ENCODE data around the gene AVL9.

Gene AVL9

GRCh38 chr7:32524631-32525030 is 29.3 kb downstream of the AVL9 start:
- Histone ChIP-seq H3F3A (ENCODE audit: insufficient read depth) (no peaks in the 10 kb centered on the region), H3K79me2 (ENCODE audit: insufficient read depth, low read length) (peaks cover 82% of the 10 kb centered on the region), H3K4me3 (ENCODE audit: insufficient read depth, low read length, poor library complexity, severe bottlenecking) (no peak overlapping the region), H3K27ac (ENCODE audit: low read depth, low read length) (no peak overlapping the region), H3K9me3 (ENCODE audit: insufficient read depth, low read length) (peaks cover 25% of the 10 kb centered on the region; the same call in 1 of the 2 replicates), H3K9me2 (replicated peaks; ENCODE audit: insufficient read depth, low read length) (no peaks in the 10 kb centered on the region), H2AFZ (ENCODE audit: low read depth, low read length, severe bottlenecking) (no peak overlapping the region), H3K4me2 (ENCODE audit: low read depth, low read length, poor library complexity, severe bottlenecking) (no peak overlapping the region), H4K20me1 (ENCODE audit: low read depth, low read length) (0 out of 2 replicates have a peak, but pooled peaks cover 3% of the 10 kb centered on the region), H3K36me3 (ENCODE audit: low read length) (peaks cover 10% of the 10 kb centered on the region), H3K27me3 (ENCODE audit: low read length) (no peaks in the 10 kb centered on the region), H3K9ac (ENCODE audit: low read length) (no peak overlapping the region)
- no peak for TF ChIP-seq CTCF (IDR thresholded peaks at IDR 0.05; ENCODE audit: insufficient read depth, low read length, poor library complexity, severe bottlenecking)
- TF ChIP-seq EZH2phosphoT487 (conservative IDR thresholded peaks at IDR 0.05; ENCODE audit: low read length) = no peak

- Histone ChIP-seq H3K36me3 (ENCODE audit: low read length) (no peaks in the 10 kb centered on the region), H2AFZ (ENCODE audit: low read depth, low read length, severe bottlenecking) (no peak overlapping the region), H4K20me1 (ENCODE audit: low read depth, low read length) (0 out of 2 replicates have a peak, but pooled peaks cover 4% of the 10 kb centered on the region), H3K27me3 (ENCODE audit: low read length) (no peaks in the 10 kb centered on the region), H3K27ac (ENCODE audit: low read depth, low read length) (no peak overlapping the region), H3K4me2 (ENCODE audit: low read depth, low read length, poor library complexity, severe bottlenecking) (no peak overlapping the region), H3K9me3 (ENCODE audit: insufficient read depth, low read length) (peaks cover 13% of the 10 kb centered on the region; the same call in 1 of the 2 replicates), H3K4me3 (ENCODE audit: insufficient read depth, low read length, poor library complexity, severe bottlenecking) (no peak overlapping the region), H3K9ac (ENCODE audit: low read length) (no peak overlapping the region), H3K9me2 (replicated peaks; ENCODE audit: insufficient read depth, low read length) (no peaks in the 10 kb centered on the region), H3F3A (ENCODE audit: insufficient read depth) (no peaks in the 10 kb centered on the region), H3K79me2 (ENCODE audit: insufficient read depth, low read length) (peaks cover 75% of the 10 kb centered on the region)
- TF ChIP-seq EZH2phosphoT487 (conservative IDR thresholded peaks at IDR 0.05; ENCODE audit: low read length) (no peak), CTCF (IDR thresholded peaks at IDR 0.05; ENCODE audit: insufficient read depth, low read length, poor library complexity, severe bottlenecking) (no peak)
These were observed 30.6 kb downstream of the AVL9 start for GRCh38 chr7:32525839-32526238.

GRCh38 chr7:32531402-32531801 is 36.1 kb downstream of the AVL9 start:
- no peak for TF ChIP-seq CTCF (IDR thresholded peaks at IDR 0.05; ENCODE audit: insufficient read depth, low read length, poor library complexity, severe bottlenecking)
- TF ChIP-seq EZH2phosphoT487 (conservative IDR thresholded peaks at IDR 0.05; ENCODE audit: low read length) = no peak
- H3K79me2 ChIP-seq (ENCODE audit: insufficient read depth, low read length) = peaks cover 70% of the 10 kb centered on the region

More at GRCh38 chr7:32531402-32531801, 36.1 kb downstream of the AVL9 start:
- Histone ChIP-seq H4K20me1 (ENCODE audit: low read depth, low read length) (0 out of 2 replicates have a peak, but pooled peaks cover 4% of the 10 kb centered on the region), H3K27me3 (ENCODE audit: low read length) (no peaks in the 10 kb centered on the region), H3K9me2 (replicated peaks; ENCODE audit: insufficient read depth, low read length) (no peaks in the 10 kb centered on the region), H3K4me3 (ENCODE audit: insufficient read depth, low read length, poor library complexity, severe bottlenecking) (no peak overlapping the region), H3K27ac (ENCODE audit: low read depth, low read length) (no peak overlapping the region), H3K4me2 (ENCODE audit: low read depth, low read length, poor library complexity, severe bottlenecking) (no peak overlapping the region), H3F3A (ENCODE audit: insufficient read depth) (no peaks in the 10 kb centered on the region), H3K9me3 (ENCODE audit: insufficient read depth, low read length) (no peaks in the 10 kb centered on the region), H3K36me3 (ENCODE audit: low read length) (no peaks in the 10 kb centered on the region; the same call in 1 of the 2 replicates), H2AFZ (ENCODE audit: low read depth, low read length, severe bottlenecking) (no peak overlapping the region), H3K9ac (ENCODE audit: low read length) (no peak overlapping the region)
